Fibroblast of skin of left quadriceps (primary cell): ENCODE measurements around the gene HSDL1.

Experiments used
- DNase-seq, 2 experiments: peaks; one replicate each; pipeline ENCODE4 v3.0.0-alpha.2; 2013; ENCODE audit warnings: low read depth in 2 of 2

Gene HSDL1

GRCh38 chr16:84176192-84177053, 31.4 kb upstream of the HSDL1 start:
- DNase-seq = no peak

- DNase-seq = no peak
These were observed 30.5 kb upstream of the HSDL1 start for GRCh38 chr16:84175350-84176081.

GRCh38 chr16:84174396-84174795, 29.4 kb upstream of the HSDL1 start:
- no peak for DNase-seq

- no peak for DNase-seq
These were observed 24.9 kb upstream of the HSDL1 start for GRCh38 chr16:84169765-84170310.

- no peak for DNase-seq
These were observed 22.1 kb upstream of the HSDL1 start for GRCh38 chr16:84166796-84167695.

- DNase-seq = no peak
These were observed 20.8 kb upstream of the HSDL1 start for GRCh38 chr16:84165746-84166145.

- no peak for DNase-seq
These were observed 16.8 kb upstream of the HSDL1 start for GRCh38 chr16:84161801-84162200.

GRCh38 chr16:84161037-84161436, 16.1 kb upstream of the HSDL1 start:
- no peak for DNase-seq

- DNase-seq = no peak
These were observed 14.8 kb upstream of the HSDL1 start for GRCh38 chr16:84159800-84160199.

GRCh38 chr16:84159007-84159406, 14.0 kb upstream of the HSDL1 start:
- DNase-seq = no peak

GRCh38 chr16:84156342-84156784, 11.4 kb upstream of the HSDL1 start:
- no peak for DNase-seq

GRCh38 chr16:84155771-84156170, 10.8 kb upstream of the HSDL1 start:
- no peak for DNase-seq

- no peak for DNase-seq
These were observed 10.2 kb upstream of the HSDL1 start for GRCh38 chr16:84155226-84155625.

- DNase-seq = no peak
These were observed 8.8 kb upstream of the HSDL1 start for GRCh38 chr16:84153660-84154214.

GRCh38 chr16:84150926-84151325, 5.9 kb upstream of the HSDL1 start:
- DNase-seq = no peak

- DNase-seq = no peak
These were observed 643 bp downstream of the HSDL1 start for GRCh38 chr16:84144209-84144858.

GRCh38 chr16:84143784-84144199, 1.2 kb downstream of the HSDL1 start:
- DNase-seq = no peak

GRCh38 chr16:84143081-84143480, 1.9 kb downstream of the HSDL1 start:
- DNase-seq = no peak

GRCh38 chr16:84141143-84141670, 3.8 kb downstream of the HSDL1 start:
- DNase-seq = no peak

GRCh38 chr16:84139628-84140258, 5.2 kb downstream of the HSDL1 start:
- DNase-seq = no peak
